ENCODE measurements around the gene ZDHHC15. TPM values are rescaled to one million over a fixed set of nuclear protein-coding genes. Genes with fewer than 3 reads are reported as not detected.

Gene ZDHHC15
- total RNA-seq (2021; fragmentation: NEBNext Ultra II Directional; extraction: Animal tissue kit (Norgen Biotek cat#: 25700)) = 2.8 and 3.5 TPM in 2 replicates
- polyA plus RNA-seq (2011; rRNA removed) = 1.5 and 1.7 TPM in 2 replicates
- polyA plus RNA-seq (2011; cell fraction: cytosol; rRNA removed) = 1.7 TPM
- 1.9 TPM for polyA plus RNA-seq (2011; cell fraction: nucleus; rRNA removed)
- polyA plus RNA-seq (2012, experiment 1 of 2) = 1.4 to 2.3 TPM (median 1.7 TPM) in 4 replicates
- polyA plus RNA-seq (2012, experiment 2 of 2) = 0.28 TPM
- 3.4 TPM for polyA plus RNA-seq (2013, experiment 1 of 2)
- 4.3 TPM for polyA plus RNA-seq (2013, experiment 2 of 2)
- polyA minus RNA-seq (2011; rRNA and poly(A)+ RNA removed) = 2.3 and 3.3 TPM in 2 replicates
- 1.3 TPM for polyA minus RNA-seq (2011; cell fraction: cytosol; rRNA and poly(A)+ RNA removed)
- 5.9 TPM for polyA minus RNA-seq (2011; cell fraction: nucleus; rRNA and poly(A)+ RNA removed)
- long read RNA-seq, experiment 1, partial matches to known transcripts = 1 of 6 reads
- long read RNA-seq, experiment 1, other reads (novel, unspliced or antisense) = 5 of 6 reads
- long read RNA-seq, experiment 2, partial matches to known transcripts = 2 of 7 reads
- long read RNA-seq, experiment 2, other reads (novel, unspliced or antisense) = 5 of 7 reads

DNA sequence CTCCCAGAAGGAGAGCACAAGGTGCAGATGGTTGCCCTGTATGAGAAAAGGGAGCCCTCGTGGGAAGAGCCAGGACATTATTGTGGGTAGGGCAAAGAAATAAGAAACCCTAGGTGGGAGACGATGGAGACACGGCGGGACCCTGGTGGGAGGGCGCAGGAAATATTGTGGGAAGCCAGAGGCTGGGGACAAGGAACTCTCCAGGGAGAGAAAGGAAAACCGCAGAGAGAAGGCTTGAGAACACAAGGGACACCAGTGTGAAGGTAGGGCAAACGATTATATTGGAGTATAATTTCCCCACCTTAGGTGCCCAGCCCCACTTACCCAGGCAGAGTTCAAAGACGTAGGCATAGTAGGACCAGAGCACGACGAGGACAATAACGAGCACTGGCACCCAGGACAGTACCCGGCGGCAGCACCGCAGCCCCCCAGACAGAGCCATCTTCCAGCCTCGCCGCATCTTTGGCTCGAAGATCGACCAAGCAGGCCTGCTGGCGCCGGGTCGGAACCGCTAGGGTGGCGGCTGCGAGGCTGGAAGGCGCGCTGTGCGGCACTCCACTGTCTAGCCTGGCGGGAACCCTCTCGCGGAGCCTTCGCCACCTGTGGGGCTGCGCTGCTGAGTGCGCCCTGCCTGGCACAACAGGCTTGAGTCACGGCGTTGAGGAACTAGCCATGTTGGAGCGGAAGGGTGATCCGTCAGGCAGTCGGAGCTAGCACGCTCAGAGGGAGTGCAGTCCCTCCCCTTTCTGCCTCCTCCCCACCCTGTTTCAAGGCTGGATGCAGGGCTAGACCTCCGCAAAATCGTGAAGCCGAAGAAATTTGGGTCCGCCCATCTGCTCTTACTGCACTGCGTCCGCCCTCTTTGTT lies at the start of gene ZDHHC15:
TSS of gene ZDHHC15 (minus strand) at position 473 of the 867 bp plus-strand sequence. CDS start at position 460, 13 bp downstream.
- peaks cover 5% of the 10 kb centered on the region for H3K23me2 ChIP-seq (ENCODE audit: low read depth, low read length)
- H4K91ac ChIP-seq (replicated peaks; ENCODE audit: insufficient read length, low read length) = peak within 1 kb of the TSS; percentile 52
- no peak within 1 kb of the TSS for H2BK120ac ChIP-seq (replicated peaks; ENCODE audit: low read depth, low read length)
- ChIA-PET POLR2A (ENCODE audit: partially characterized antibody) (interaction anchor here (0.6 kb wide), 1 partner anchor 650 kb away, joined by 3 read pairs; the partner anchor contains the start of gene PBDC1), CTCF (ENCODE audit: partially characterized antibody) (no interaction called here)
- FAIRE-seq = peak; percentile 13
- H2AFZ ChIP-seq (ENCODE audit: low read length) = peak within 1 kb of the TSS; percentile 92
- peak within 1 kb of the TSS; percentile 45 to 84 (median 77) for H3K9ac ChIP-seq (replicated peaks in 1 of 4; ENCODE audit: extremely low read depth in 1 of 4, low read depth in 3 of 4, low read length in 3 of 4)
- H3K23ac ChIP-seq (ENCODE audit: insufficient read length) = no peak within 1 kb of the TSS
- peak within 1 kb of the TSS; percentile 58 for H2BK5ac ChIP-seq (ENCODE audit: low read depth, low read length)
- H3K9me3 ChIP-seq (ENCODE audit: insufficient read depth in 2 of 2, low read depth in 1 of 2, low read length in 1 of 2) = no peaks in the 10 kb centered on the region
- H4K20me1 ChIP-seq (replicated peaks in 1 of 2; ENCODE audit: control insufficient read depth in 1 of 2, insufficient read depth in 2 of 2, low read length in 2 of 2) = no peaks in the 10 kb centered on the region
- H3K4me2 ChIP-seq (ENCODE audit: insufficient read depth in 1 of 2, low read depth in 2 of 2, low read length in 2 of 2) = peak within 1 kb of the TSS; percentile 76 to 95
- no peaks in the 10 kb centered on the region; a peak in 1 of 7 replicates for H3K4me1 ChIP-seq (replicated peaks in 1 of 4; ENCODE audit: control insufficient read depth in 3 of 4, insufficient read depth in 4 of 4, low read length in 3 of 4)
- H3K79me2 ChIP-seq (ENCODE audit: control insufficient read depth in 1 of 2, insufficient read depth in 2 of 2, low read length in 2 of 2) = peaks cover 0 to 7% of the 10 kb centered on the region in 2 experiments; a peak in 2 of 4 replicates
- H2BK15ac ChIP-seq (ENCODE audit: low read length) = no peak within 1 kb of the TSS
- peak within 1 kb of the TSS; percentile 47 to 94 (median 79) for H3K4me3 ChIP-seq (ENCODE audit: extremely low read depth in 1 of 4, insufficient read depth in 2 of 4, low read depth in 3 of 4, low read length in 4 of 4)
- H3K79me1 ChIP-seq (ENCODE audit: low read depth, low read length) = no peaks in the 10 kb centered on the region
- H4K5ac ChIP-seq (ENCODE audit: insufficient read length, low read depth, low read length) = peak within 1 kb of the TSS; percentile 51
- H2AK5ac ChIP-seq (ENCODE audit: low read depth, low read length) = no peak within 1 kb of the TSS
- H4K8ac ChIP-seq (ENCODE audit: extremely low read depth, insufficient read depth, low read length) = peak within 1 kb of the TSS; percentile 87; the same call in 1 of the 2 replicates
- H3K27me3 ChIP-seq (replicated peaks in 1 of 4; ENCODE audit: control insufficient read depth in 3 of 4, extremely low read depth in 1 of 4, insufficient read depth in 3 of 4, low read length in 3 of 4) = no peaks in the 10 kb centered on the region
- H3K14ac ChIP-seq (ENCODE audit: insufficient read length) = no peak within 1 kb of the TSS
- no peak within 1 kb of the TSS for H3K4ac ChIP-seq (replicated peaks; ENCODE audit: insufficient read length, low read depth, low read length)
- peak; percentile 27 to 60 for DNase-seq (ENCODE audit: low read depth in 1 of 2, low spot score in 2 of 2)
- H3K18ac ChIP-seq (ENCODE audit: extremely low read depth, low read length) = peak within 1 kb of the TSS; percentile 51
- H3K27ac ChIP-seq (ENCODE audit: low read depth, low read length) = no peak within 1 kb of the TSS; the same call in 1 of the 2 replicates
- WGBS, 2 experiments (ENCODE audit: extremely low coverage in 1 of 2, insufficient coverage in 1 of 2, insufficient read length in 1 of 2, insufficient replicate concordance in 2 of 2, low coverage in 1 of 2, low lambda C conversion rate in 2 of 2, missing lambda C conversion rate in 1 of 2) = 0% methylated on average over 8 of the region's 45 CpGs; no CpG with 5 or more reads in 1 of the 2 experiments
- peak within 1 kb of the TSS; percentile 39; the same call in 1 of the 2 replicates for H2BK12ac ChIP-seq (ENCODE audit: low read depth, low read length)
- no peak within 1 kb of the TSS; the same call in 1 of the 2 replicates for H2BK20ac ChIP-seq (ENCODE audit: low read length)
- no peaks in the 10 kb centered on the region for H3K36me3 ChIP-seq (ENCODE audit: control insufficient read depth in 2 of 4, insufficient read depth in 4 of 4, low read length in 3 of 4)
- H3K56ac ChIP-seq (replicated peaks; ENCODE audit: insufficient read length, low read depth, low read length) = no peak within 1 kb of the TSS
- TF ChIP-seq SIRT6 (IDR thresholded peaks at IDR 0.05; ENCODE audit: low read length) (no peak), SUZ12 (IDR thresholded peaks at IDR 0.05; ENCODE audit: low read length) (no peak), SIX5 (IDR thresholded peaks at IDR 0.05; ENCODE audit: low read depth, low read length) (no peak), GABPA (IDR thresholded peaks at IDR 0.05; ENCODE audit: borderline replicate concordance, insufficient read depth, low read length) (no peak), CTCF (IDR thresholded peaks at IDR 0.05; ENCODE audit: control extremely low read depth in 1 of 3, insufficient read depth in 1 of 3, low read depth in 1 of 3, low read length in 3 of 3) (no peak), RXRA (IDR thresholded peaks at IDR 0.05; ENCODE audit: insufficient read depth, low read depth, low read length) (no peak)

Measured in H1 (cell line).